ENCODE data around the gene CCDC201. TPM values are rescaled to one million over a fixed set of nuclear protein-coding genes. Genes with fewer than 3 reads are reported as not detected.

The CCDC201 gene
- total RNA-seq, 1 experiment from 2014 or later, result not detected

- intact Hi-C loops (cut with micrococcal nuclease; ENCODE audit: unreplicated experiment), result no loop called here
- peaks cover 12% of the 10 kb centered on the region for H3K27me3 ChIP-seq (ENCODE audit: control insufficient read depth, insufficient read depth, low read length)
- no TSS peak for BruUV-seq (replicated peaks)
- ATAC-seq (no peak), DNase-seq (ENCODE audit: low read depth, low spot score) (no peak)
- no peak overlapping the region for H3K4me3 ChIP-seq (ENCODE audit: low read depth in 2 of 2, low read length in 2 of 2)
- H3K4me1 ChIP-seq (ENCODE audit: control insufficient read depth, insufficient read depth, low read length), result no peaks in the 10 kb centered on the region
- no peaks in the 10 kb centered on the region for H3K9me3 ChIP-seq (ENCODE audit: control insufficient read depth, insufficient read depth, low read depth, low read length)
- TF ChIP-seq REST (IDR thresholded peaks at IDR 0.05; ENCODE audit: insufficient read depth in 1 of 2, low read depth in 2 of 2, low read length in 1 of 2), result no peak
- TF ChIP-seq POLR2AphosphoS5 (IDR thresholded peaks at IDR 0.05; ENCODE audit: low read depth, low read length), result no peak
- no peak for TF ChIP-seq CTCF (IDR thresholded peaks at IDR 0.05)
- TF ChIP-seq SIN3A (IDR thresholded peaks at IDR 0.05; ENCODE audit: borderline replicate concordance, insufficient read depth, low read depth, low read length), result no peak
- TF ChIP-seq TCF7L2 (IDR thresholded peaks at IDR 0.05; ENCODE audit: low read depth, low read length), result no peak
- H3K36me3 ChIP-seq (ENCODE audit: control insufficient read depth, insufficient read depth, low read length), result no peaks in the 10 kb centered on the region
- ChIA-PET POLR2A (no interaction called here), CTCF (no interaction called here)
- in situ Hi-C loops (cut with HindIII; ENCODE audit: low pct_unique_long_range_greater_than_20kb, low sequenced_read_pairs), result no loop called here
- no peak overlapping the region for H3K27ac ChIP-seq (ENCODE audit: low read length)
Observed at GRCh38 chr7:45898222-45898621, 25.3 kb upstream of the CCDC201 start.

- CTCF ChIA-PET, result no interaction called here
- H3K27ac ChIP-seq (ENCODE audit: low read length), result no peak overlapping the region
- TF ChIP-seq TCF7L2 (IDR thresholded peaks at IDR 0.05; ENCODE audit: low read depth, low read length) (no peak), POLR2AphosphoS5 (IDR thresholded peaks at IDR 0.05; ENCODE audit: low read depth, low read length) (no peak), CTCF (IDR thresholded peaks at IDR 0.05) (no peak), SIN3A (IDR thresholded peaks at IDR 0.05; ENCODE audit: borderline replicate concordance, insufficient read depth, low read depth, low read length) (no peak), REST (IDR thresholded peaks at IDR 0.05; ENCODE audit: insufficient read depth in 1 of 2, low read depth in 2 of 2, low read length in 1 of 2) (no peak)
- intact Hi-C loops (cut with micrococcal nuclease; ENCODE audit: unreplicated experiment), result no loop called here
- in situ Hi-C loops (cut with HindIII; ENCODE audit: low pct_unique_long_range_greater_than_20kb, low sequenced_read_pairs), result no loop called here
- ATAC-seq, result no peak
- H3K4me1 ChIP-seq (ENCODE audit: control insufficient read depth, insufficient read depth, low read length), result no peaks in the 10 kb centered on the region
- peaks cover 16% of the 10 kb centered on the region for H3K27me3 ChIP-seq (ENCODE audit: control insufficient read depth, insufficient read depth, low read length)
- no peak for DNase-seq (ENCODE audit: low read depth, low spot score)
- no peaks in the 10 kb centered on the region for H3K36me3 ChIP-seq (ENCODE audit: control insufficient read depth, insufficient read depth, low read length)
- no peaks in the 10 kb centered on the region for H3K9me3 ChIP-seq (ENCODE audit: control insufficient read depth, insufficient read depth, low read depth, low read length)
- POLR2A ChIA-PET, result no interaction called here
- no peak overlapping the region for H3K4me3 ChIP-seq (ENCODE audit: low read depth in 2 of 2, low read length in 2 of 2)
- no TSS peak for BruUV-seq (replicated peaks)
Observed at GRCh38 chr7:45897042-45897690, 24.3 kb upstream of the CCDC201 start.

Data from Panc1 (cell line).